ENCODE data around the gene ACTN4. TPM values are rescaled to one million over a fixed set of nuclear protein-coding genes. Genes with fewer than 3 reads are reported as not detected.

The ACTN4 gene
- total and polyA plus RNA-seq, 2 donors (not counting 1 experiment from before 2014, with no cell fraction given): 127 to 683 TPM

DNA sequence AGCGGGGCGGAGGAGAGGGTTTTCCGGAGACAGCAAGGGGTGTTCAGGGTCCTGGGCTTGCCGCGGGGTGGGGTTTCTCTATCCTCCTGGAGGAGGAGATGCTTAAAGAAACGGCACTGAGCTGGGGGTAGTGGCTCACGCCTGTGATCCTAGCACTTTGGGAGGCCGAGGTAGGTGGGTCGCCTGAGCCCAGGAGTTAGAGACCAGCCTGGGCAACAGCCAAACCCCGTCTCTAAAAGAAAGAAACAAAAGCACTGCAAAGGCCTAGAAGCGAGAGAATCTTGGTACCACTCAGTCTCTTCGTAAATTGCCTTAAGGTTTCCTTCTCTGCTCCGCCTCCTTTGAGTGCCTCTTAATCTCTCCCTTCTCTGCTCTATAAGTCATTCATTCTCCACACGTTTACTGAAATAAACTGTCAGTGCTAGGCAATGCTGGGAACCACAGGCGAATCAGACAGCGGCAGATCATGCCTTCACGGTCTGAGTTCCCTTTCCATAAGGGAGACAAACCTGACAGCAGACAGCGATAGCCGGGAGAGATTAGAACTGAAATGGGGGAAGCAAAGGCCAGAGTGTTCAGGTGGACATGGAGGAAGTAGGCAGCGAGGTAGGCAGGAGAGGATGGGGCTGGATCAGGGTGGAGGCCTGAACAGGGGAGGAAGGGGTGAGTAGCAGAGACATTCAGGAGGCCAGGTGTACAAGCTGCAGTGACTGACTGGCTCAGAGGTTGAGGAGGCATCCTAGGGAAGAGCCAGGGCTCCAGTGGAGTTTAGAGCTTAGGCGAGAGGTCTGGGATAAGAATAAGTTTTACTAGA is 27.9 kb upstream of the ACTN4 start:
- Histone ChIP-seq H3K27me3 (ENCODE audit: control insufficient read depth, insufficient read depth, low read length) (no peaks in the 10 kb centered on the region), H3K9ac (ENCODE audit: insufficient read depth, low read length) (peak overlapping the region; percentile 86), H3K9me3 (ENCODE audit: control insufficient read depth, insufficient read depth, low read depth, low read length) (no peaks in the 10 kb centered on the region), H3K4me1 (ENCODE audit: control insufficient read depth, extremely low read depth, insufficient read depth, low read length) (peaks cover 12% of the 10 kb centered on the region), H2AFZ (ENCODE audit: low read length) (peak overlapping the region; percentile 78), H3K36me3 (ENCODE audit: control insufficient read depth, insufficient read depth, low read length) (peaks cover 15% of the 10 kb centered on the region), H3K4me3 (replicated peaks in 1 of 4; ENCODE audit: control extremely low read depth in 1 of 4, insufficient read depth in 1 of 4, low read depth in 3 of 4, low read length in 4 of 4) (peak overlapping the region; percentile 88 to 100 (median 96)), H3K79me2 (ENCODE audit: control insufficient read depth, insufficient read depth, low read length) (peaks cover 14% of the 10 kb centered on the region), H3K4me2 (ENCODE audit: extremely low read depth, insufficient read depth, low read length) (peak overlapping the region; percentile 100), H3K27ac (ENCODE audit: insufficient read depth, low read length) (peak overlapping the region; percentile 89), H4K20me1 (ENCODE audit: control insufficient read depth, extremely low read depth, insufficient read depth, low read length) (no peaks in the 10 kb centered on the region)
- no peak for DNase-seq (ENCODE audit: low read depth in 2 of 2)
- TF ChIP-seq EZH2 (IDR thresholded peaks at IDR 0.05; ENCODE audit: low read length, missing control alignments) (no peak), CTCF (conservative IDR thresholded peaks at IDR 0.05 in 1 of 2, IDR thresholded peaks at IDR 0.05 in 1 of 2; ENCODE audit: low read depth in 1 of 2, low read length in 2 of 2) (no peak)

- DNase-seq (ENCODE audit: low read depth in 2 of 2): no peak
- Histone ChIP-seq H3K27ac (ENCODE audit: insufficient read depth, low read length) (no peak overlapping the region), H3K4me3 (replicated peaks in 1 of 4; ENCODE audit: control extremely low read depth in 1 of 4, insufficient read depth in 1 of 4, low read depth in 3 of 4, low read length in 4 of 4) (no peak overlapping the region), H3K79me2 (ENCODE audit: control insufficient read depth, insufficient read depth, low read length) (peaks cover 6% of the 10 kb centered on the region), H3K9ac (ENCODE audit: insufficient read depth, low read length) (no peak overlapping the region), H3K4me2 (ENCODE audit: extremely low read depth, insufficient read depth, low read length) (no peak overlapping the region), H2AFZ (ENCODE audit: low read length) (no peak overlapping the region), H3K27me3 (ENCODE audit: control insufficient read depth, insufficient read depth, low read length) (no peaks in the 10 kb centered on the region), H3K36me3 (ENCODE audit: control insufficient read depth, insufficient read depth, low read length) (peaks cover 24% of the 10 kb centered on the region), H3K9me3 (ENCODE audit: control insufficient read depth, insufficient read depth, low read depth, low read length) (no peaks in the 10 kb centered on the region), H4K20me1 (ENCODE audit: control insufficient read depth, extremely low read depth, insufficient read depth, low read length) (no peaks in the 10 kb centered on the region), H3K4me1 (ENCODE audit: control insufficient read depth, extremely low read depth, insufficient read depth, low read length) (peaks cover 5% of the 10 kb centered on the region)
- TF ChIP-seq EZH2 (IDR thresholded peaks at IDR 0.05; ENCODE audit: low read length, missing control alignments) (no peak), CTCF (conservative IDR thresholded peaks at IDR 0.05 in 1 of 2, IDR thresholded peaks at IDR 0.05 in 1 of 2; ENCODE audit: low read depth in 1 of 2, low read length in 2 of 2) (no peak)
Measured at GRCh38 chr19:38624822-38625221, 22.6 kb upstream of the ACTN4 start.

- Histone ChIP-seq H3K4me3 (replicated peaks in 1 of 4; ENCODE audit: control extremely low read depth in 1 of 4, insufficient read depth in 1 of 4, low read depth in 3 of 4, low read length in 4 of 4) (no peak overlapping the region), H3K27me3 (ENCODE audit: control insufficient read depth, insufficient read depth, low read length) (no peaks in the 10 kb centered on the region), H3K4me2 (ENCODE audit: extremely low read depth, insufficient read depth, low read length) (no peak overlapping the region), H4K20me1 (ENCODE audit: control insufficient read depth, extremely low read depth, insufficient read depth, low read length) (no peaks in the 10 kb centered on the region), H3K9ac (ENCODE audit: insufficient read depth, low read length) (no peak overlapping the region), H3K4me1 (ENCODE audit: control insufficient read depth, extremely low read depth, insufficient read depth, low read length) (no peaks in the 10 kb centered on the region), H2AFZ (ENCODE audit: low read length) (no peak overlapping the region), H3K27ac (ENCODE audit: insufficient read depth, low read length) (no peak overlapping the region), H3K79me2 (ENCODE audit: control insufficient read depth, insufficient read depth, low read length) (no peaks in the 10 kb centered on the region), H3K36me3 (ENCODE audit: control insufficient read depth, insufficient read depth, low read length) (peaks cover 17% of the 10 kb centered on the region), H3K9me3 (ENCODE audit: control insufficient read depth, insufficient read depth, low read depth, low read length) (no peaks in the 10 kb centered on the region)
- TF ChIP-seq CTCF (conservative IDR thresholded peaks at IDR 0.05 in 1 of 2, IDR thresholded peaks at IDR 0.05 in 1 of 2; ENCODE audit: low read depth in 1 of 2, low read length in 2 of 2): no peak
- TF ChIP-seq EZH2 (IDR thresholded peaks at IDR 0.05; ENCODE audit: low read length, missing control alignments): no peak
- DNase-seq (ENCODE audit: low read depth in 2 of 2): no peak
Measured at GRCh38 chr19:38626401-38626800, 21.0 kb upstream of the ACTN4 start.

Measured in fibroblast of lung (primary cell).